PC-3 (cell line): Measurements from ENCODE around the gene ARMC12.

Source experiments
- EZH2 ChIP-seq: fragments of 300-600 bp; sonication (generic); IDR thresholded peaks from one replicate; pipeline ENCODE4 v1.6.1; 2017; ENCODE audit warnings: antibody characterized with exemption, mild to moderate bottlenecking, low read length; ENCODE audit not compliant: unreplicated experiment
- EZH2phosphoT487 ChIP-seq: fragments of 300-600 bp; sonication (generic); IDR thresholded peaks from 2 replicates; pipeline ENCODE4 v1.6.1; 2018; ENCODE audit warnings: mild to moderate bottlenecking, antibody characterized with exemption, low read length, borderline replicate concordance
- TF ChIP-seq, protein P1 (sequence below): fragments of 300-600 bp; sonication (generic); conservative IDR thresholded peaks from 2 replicates; pipeline ENCODE4 v1.5.1; 2017; ENCODE audit warnings: antibody characterized with exemption, low read depth, mild to moderate bottlenecking, low read length

DNA sequence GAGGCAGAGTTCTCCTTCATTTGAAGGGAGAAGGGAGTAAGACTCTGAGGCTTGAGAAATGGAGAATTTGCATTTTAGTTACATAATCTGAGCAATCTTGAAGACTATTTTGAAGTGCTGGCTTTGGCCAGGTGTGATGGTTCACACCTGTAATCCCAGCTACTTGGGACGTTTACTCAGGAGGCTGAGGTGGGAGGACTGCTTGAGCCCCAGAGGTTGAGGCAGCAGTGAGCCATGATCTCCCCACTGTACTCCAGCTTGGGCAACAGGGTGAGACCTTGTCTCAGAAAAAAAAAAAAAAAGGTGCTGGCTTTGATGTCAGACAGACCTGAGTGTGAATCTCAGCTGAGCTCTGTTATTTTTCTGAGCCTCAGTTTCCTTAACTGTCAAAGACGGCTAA, 12.4 kb upstream of the ARMC12 start:
- TF ChIP-seq EZH2phosphoT487 (no peak), EZH2 (no peak)
- TF ChIP-seq, protein P1, sequence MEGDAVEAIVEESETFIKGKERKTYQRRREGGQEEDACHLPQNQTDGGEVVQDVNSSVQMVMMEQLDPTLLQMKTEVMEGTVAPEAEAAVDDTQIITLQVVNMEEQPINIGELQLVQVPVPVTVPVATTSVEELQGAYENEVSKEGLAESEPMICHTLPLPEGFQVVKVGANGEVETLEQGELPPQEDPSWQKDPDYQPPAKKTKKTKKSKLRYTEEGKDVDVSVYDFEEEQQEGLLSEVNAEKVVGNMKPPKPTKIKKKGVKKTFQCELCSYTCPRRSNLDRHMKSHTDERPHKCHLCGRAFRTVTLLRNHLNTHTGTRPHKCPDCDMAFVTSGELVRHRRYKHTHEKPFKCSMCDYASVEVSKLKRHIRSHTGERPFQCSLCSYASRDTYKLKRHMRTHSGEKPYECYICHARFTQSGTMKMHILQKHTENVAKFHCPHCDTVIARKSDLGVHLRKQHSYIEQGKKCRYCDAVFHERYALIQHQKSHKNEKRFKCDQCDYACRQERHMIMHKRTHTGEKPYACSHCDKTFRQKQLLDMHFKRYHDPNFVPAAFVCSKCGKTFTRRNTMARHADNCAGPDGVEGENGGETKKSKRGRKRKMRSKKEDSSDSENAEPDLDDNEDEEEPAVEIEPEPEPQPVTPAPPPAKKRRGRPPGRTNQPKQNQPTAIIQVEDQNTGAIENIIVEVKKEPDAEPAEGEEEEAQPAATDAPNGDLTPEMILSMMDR = no peak
